HepG2 (cell line): Measurements from ENCODE around the gene SH2B2. TPM values are rescaled to one million over a fixed set of nuclear protein-coding genes. Genes with fewer than 3 reads are reported as not detected.
"Not testable (repeated sequence)": the region's sequence is repeated elsewhere in the genome, so short reads cannot be mapped to it uniquely, and the experiment has no call there.

Experiments used
- DMAP1 ChIP-seq: IDR thresholded peaks from 2 replicates; pipeline ENCODE4 v1.6.1; 2016
- MAF1 ChIP-seq: sonication (generic); formaldehyde crosslinking; IDR thresholded peaks from 2 replicates; pipeline ENCODE4 v1.5.0; 2020; ENCODE audit warnings: missing genetic modification reagents, borderline replicate concordance
- PITX1 ChIP-seq: sonication (generic); formaldehyde crosslinking; IDR thresholded peaks from 2 replicates; pipeline ENCODE4 v1.5.1; 2020; ENCODE audit warnings: mild to moderate bottlenecking, missing genetic modification reagents
- SOX6 ChIP-seq, 2 experiments: fragments of 450-650 bp in 1 of 2; sonication (generic) in 1 of 2; formaldehyde crosslinking in 1 of 2; IDR thresholded peaks; 2 replicates each; pipeline versions ENCODE4 v1.4.0 to v1.6.1; 2017 to 2020; ENCODE audit warnings: antibody characterized with exemption in 1 of 2, mild to moderate bottlenecking in 1 of 2, missing genetic modification reagents in 1 of 2
- ZC3H13 ChIP-seq: sonication (generic); formaldehyde crosslinking; IDR thresholded peaks from 2 replicates; pipeline ENCODE4 v1.8.1; 2023; ENCODE audit warnings: mild to moderate bottlenecking, missing genetic modification reagents, moderate library complexity
- ZNF143 ChIP-seq: sonication (generic); formaldehyde crosslinking; IDR thresholded peaks from 2 replicates; pipeline ENCODE4 v1.4.0; 2020; ENCODE audit warnings: missing genetic modification reagents
- ZNF652 ChIP-seq: IDR thresholded peaks from 2 replicates; pipeline ENCODE4 v1.6.1; 2016; ENCODE audit warnings: low read depth, borderline replicate concordance
- ZSCAN9 ChIP-seq: IDR thresholded peaks from 2 replicates; pipeline ENCODE4 v1.6.1; 2016; ENCODE audit warnings: borderline replicate concordance
- polyA plus RNA-seq, 8 experiments: library from polyadenylated mRNA; depleted of rRNA in 3 of 8; stranded (reverse) in 7 of 8; unstranded in 1 of 8; fragments of >200 nt; fragmentation: Illumina TruSeq in 4 of 8; extraction: Trizol in 4 of 8; gene quantifications; 2 replicates each; pipeline versions ENCODE4 v1.2.1 to v1.2.3, GENCODE V29; 2011 to 2016; ENCODE audit warnings: low read depth in 4 of 8, missing spikeins in 1 of 8, mixed read lengths in 1 of 8; ENCODE audit not compliant: insufficient read depth in 1 of 8
- total RNA-seq, 5 experiments: library from RNA; depleted of rRNA; stranded (reverse); fragments of >200 nt; fragmentation: Illumina TruSeq; extraction: Trizol; gene quantifications; 2 replicates each; pipeline ENCODE4 v1.2.3, GENCODE V29; 2016; ENCODE audit warnings: low read depth in 1 of 5
- TF ChIP-seq, protein P1 (sequence below): sonication (generic); formaldehyde crosslinking; IDR thresholded peaks from 2 replicates; pipeline ENCODE4 v1.5.1; 2020; ENCODE audit warnings: mild to moderate bottlenecking, missing genetic modification reagents, moderate library complexity
- TF ChIP-seq, protein P2 (sequence below): IDR thresholded peaks from 2 replicates; pipeline ENCODE4 v1.6.1; 2016; ENCODE audit warnings: missing compliant biosample characterization, missing genetic modification reagents, borderline replicate concordance
- TF ChIP-seq, protein P3 (sequence below): sonication (generic); formaldehyde crosslinking; IDR thresholded peaks from 2 replicates; pipeline ENCODE4 v1.5.1; 2020; ENCODE audit warnings: missing genetic modification reagents, mild to moderate bottlenecking, borderline replicate concordance
- TF ChIP-seq, protein P4 (sequence below): sonication (generic); formaldehyde crosslinking; IDR thresholded peaks from 2 replicates; pipeline ENCODE4 v1.5.1; 2020; ENCODE audit warnings: mild to moderate bottlenecking, missing genetic modification reagents, moderate library complexity
- TF ChIP-seq, protein P5 (sequence below): sonication (generic); formaldehyde crosslinking; IDR thresholded peaks from 2 replicates; pipeline ENCODE4 v1.4.0; 2020; ENCODE audit warnings: low read depth, missing genetic modification reagents

The SH2B2 gene
- total and polyA plus RNA-seq, 2 of the 13 experiments (the other 11 are each of a cell fraction or from before 2014, with no cell fraction given) = 0.46 to 1.3 TPM

DNA sequence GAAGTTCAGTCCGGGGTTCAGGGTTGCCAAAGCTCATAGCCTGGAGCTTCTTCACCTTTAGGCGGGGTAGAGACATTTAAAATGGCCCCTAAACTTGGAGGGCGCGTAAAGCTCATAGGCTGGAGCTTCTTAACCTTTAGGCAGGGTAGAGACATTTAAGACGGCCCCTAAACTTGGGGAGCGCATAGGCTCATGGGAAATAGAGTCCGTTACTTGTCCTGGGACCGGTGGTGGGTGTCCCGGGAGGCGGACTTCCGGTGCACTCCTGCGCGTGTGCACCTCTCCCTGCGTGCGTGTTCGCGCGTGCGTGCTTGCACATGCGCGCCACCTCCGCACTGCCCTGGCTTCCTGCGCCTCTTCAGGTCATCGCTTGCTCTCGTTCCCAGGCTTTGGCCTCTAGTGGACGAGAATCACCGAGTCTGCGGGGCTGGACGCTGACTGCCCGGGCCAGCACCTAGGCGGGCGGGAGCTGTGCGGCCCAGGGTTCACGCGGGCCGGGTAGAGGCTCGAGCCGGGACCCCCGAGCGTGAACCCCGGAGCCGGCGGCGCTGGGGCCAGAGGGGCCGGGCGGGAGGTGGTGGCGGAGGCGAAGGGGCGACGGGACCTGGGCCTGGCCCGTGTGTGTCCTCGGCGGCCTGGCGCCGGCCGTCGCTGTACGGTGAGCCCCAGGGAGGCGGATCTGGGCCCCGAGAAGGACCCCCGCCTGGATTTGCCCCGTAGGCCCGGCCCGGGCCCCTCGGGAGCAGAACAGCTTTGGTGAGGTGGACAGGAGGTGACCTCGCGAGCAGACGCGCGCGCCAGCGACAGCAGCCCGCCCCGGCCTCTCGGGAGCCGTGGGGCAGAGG, 77.1 kb downstream of the SH2B2 start (continued):
- TF ChIP-seq, protein P1, sequence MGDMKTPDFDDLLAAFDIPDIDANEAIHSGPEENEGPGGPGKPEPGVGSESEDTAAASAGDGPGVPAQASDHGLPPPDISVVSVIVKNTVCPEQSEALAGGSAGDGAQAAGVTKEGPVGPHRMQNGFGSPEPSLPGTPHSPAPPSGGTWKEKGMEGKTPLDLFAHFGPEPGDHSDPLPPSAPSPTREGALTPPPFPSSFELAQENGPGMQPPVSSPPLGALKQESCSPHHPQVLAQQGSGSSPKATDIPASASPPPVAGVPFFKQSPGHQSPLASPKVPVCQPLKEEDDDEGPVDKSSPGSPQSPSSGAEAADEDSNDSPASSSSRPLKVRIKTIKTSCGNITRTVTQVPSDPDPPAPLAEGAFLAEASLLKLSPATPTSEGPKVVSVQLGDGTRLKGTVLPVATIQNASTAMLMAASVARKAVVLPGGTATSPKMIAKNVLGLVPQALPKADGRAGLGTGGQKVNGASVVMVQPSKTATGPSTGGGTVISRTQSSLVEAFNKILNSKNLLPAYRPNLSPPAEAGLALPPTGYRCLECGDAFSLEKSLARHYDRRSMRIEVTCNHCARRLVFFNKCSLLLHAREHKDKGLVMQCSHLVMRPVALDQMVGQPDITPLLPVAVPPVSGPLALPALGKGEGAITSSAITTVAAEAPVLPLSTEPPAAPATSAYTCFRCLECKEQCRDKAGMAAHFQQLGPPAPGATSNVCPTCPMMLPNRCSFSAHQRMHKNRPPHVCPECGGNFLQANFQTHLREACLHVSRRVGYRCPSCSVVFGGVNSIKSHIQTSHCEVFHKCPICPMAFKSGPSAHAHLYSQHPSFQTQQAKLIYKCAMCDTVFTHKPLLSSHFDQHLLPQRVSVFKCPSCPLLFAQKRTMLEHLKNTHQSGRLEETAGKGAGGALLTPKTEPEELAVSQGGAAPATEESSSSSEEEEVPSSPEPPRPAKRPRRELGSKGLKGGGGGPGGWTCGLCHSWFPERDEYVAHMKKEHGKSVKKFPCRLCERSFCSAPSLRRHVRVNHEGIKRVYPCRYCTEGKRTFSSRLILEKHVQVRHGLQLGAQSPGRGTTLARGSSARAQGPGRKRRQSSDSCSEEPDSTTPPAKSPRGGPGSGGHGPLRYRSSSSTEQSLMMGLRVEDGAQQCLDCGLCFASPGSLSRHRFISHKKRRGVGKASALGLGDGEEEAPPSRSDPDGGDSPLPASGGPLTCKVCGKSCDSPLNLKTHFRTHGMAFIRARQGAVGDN (CRISPR knock-in tag) = peak; percentile 89
- TF ChIP-seq ZNF143 (CRISPR knock-in tag) (peak; percentile 93), PITX1 (peak; percentile 38), SOX6 (CRISPR knock-in tag; IDR thresholded peaks at IDR 0.05) (peak; percentile 48; the same call in 1 of the 2 replicates), ZC3H13 (CRISPR knock-in tag) (0 out of 2 replicates have a peak, but pooled peaks have one; percentile 49), ZNF652 (CRISPR knock-in tag) (peak; percentile 81), ZSCAN9 (CRISPR knock-in tag) (0 out of 2 replicates have a peak, but pooled peaks have one; percentile 36), DMAP1 (CRISPR knock-in tag) (peak; percentile 86), MAF1 (CRISPR knock-in tag) (peak; percentile 55; the same call in 1 of the 2 replicates)
- TF ChIP-seq SOX6 (IDR thresholded peaks at IDR 0.05) = not testable (repeated sequence)
- TF ChIP-seq, protein P2, sequence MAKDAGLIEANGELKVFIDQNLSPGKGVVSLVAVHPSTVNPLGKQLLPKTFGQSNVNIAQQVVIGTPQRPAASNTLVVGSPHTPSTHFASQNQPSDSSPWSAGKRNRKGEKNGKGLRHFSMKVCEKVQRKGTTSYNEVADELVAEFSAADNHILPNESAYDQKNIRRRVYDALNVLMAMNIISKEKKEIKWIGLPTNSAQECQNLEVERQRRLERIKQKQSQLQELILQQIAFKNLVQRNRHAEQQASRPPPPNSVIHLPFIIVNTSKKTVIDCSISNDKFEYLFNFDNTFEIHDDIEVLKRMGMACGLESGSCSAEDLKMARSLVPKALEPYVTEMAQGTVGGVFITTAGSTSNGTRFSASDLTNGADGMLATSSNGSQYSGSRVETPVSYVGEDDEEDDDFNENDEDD (CRISPR knock-in tag) = peak; percentile 57; the same call in 1 of the 2 replicates
- TF ChIP-seq, protein P3, sequence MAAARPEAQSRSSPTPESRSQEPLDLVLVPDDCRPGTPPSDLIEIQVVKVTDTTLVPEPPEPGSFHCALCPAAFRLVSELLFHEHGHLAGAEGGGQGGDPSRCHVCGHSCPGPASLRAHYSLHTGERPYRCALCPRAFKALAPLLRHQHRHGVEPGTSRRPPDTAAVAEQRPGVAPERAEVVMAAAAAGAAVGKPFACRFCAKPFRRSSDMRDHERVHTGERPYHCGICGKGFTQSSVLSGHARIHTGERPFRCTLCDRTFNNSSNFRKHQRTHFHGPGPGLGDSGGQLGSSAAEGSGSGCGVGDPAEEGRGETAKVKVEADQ (CRISPR knock-in tag) = peak; percentile 32; the same call in 1 of the 2 replicates
- TF ChIP-seq, protein P4, sequence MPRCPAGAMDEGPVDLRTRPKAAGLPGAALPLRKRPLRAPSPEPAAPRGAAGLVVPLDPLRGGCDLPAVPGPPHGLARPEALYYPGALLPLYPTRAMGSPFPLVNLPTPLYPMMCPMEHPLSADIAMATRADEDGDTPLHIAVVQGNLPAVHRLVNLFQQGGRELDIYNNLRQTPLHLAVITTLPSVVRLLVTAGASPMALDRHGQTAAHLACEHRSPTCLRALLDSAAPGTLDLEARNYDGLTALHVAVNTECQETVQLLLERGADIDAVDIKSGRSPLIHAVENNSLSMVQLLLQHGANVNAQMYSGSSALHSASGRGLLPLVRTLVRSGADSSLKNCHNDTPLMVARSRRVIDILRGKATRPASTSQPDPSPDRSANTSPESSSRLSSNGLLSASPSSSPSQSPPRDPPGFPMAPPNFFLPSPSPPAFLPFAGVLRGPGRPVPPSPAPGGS = peak; percentile 65
- TF ChIP-seq, protein P5, sequence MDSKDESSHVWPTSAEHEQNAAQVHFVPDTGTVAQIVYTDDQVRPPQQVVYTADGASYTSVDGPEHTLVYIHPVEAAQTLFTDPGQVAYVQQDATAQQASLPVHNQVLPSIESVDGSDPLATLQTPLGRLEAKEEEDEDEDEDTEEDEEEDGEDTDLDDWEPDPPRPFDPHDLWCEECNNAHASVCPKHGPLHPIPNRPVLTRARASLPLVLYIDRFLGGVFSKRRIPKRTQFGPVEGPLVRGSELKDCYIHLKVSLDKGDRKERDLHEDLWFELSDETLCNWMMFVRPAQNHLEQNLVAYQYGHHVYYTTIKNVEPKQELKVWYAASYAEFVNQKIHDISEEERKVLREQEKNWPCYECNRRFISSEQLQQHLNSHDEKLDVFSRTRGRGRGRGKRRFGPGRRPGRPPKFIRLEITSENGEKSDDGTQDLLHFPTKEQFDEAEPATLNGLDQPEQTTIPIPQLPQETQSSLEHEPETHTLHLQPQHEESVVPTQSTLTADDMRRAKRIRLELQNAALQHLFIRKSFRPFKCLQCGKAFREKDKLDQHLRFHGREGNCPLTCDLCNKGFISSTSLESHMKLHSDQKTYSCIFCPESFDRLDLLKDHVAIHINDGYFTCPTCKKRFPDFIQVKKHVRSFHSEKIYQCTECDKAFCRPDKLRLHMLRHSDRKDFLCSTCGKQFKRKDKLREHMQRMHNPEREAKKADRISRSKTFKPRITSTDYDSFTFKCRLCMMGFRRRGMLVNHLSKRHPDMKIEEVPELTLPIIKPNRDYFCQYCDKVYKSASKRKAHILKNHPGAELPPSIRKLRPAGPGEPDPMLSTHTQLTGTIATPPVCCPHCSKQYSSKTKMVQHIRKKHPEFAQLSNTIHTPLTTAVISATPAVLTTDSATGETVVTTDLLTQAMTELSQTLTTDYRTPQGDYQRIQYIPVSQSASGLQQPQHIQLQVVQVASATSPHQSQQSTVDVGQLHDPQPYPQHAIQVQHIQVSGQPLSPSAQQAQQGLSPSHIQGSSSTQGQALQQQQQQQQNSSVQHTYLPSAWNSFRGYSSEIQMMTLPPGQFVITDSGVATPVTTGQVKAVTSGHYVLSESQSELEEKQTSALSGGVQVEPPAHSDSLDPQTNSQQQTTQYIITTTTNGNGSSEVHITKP = 0 out of 2 replicates have a peak, but pooled peaks have one; percentile 22
